Measurements from ENCODE around the gene UNC5A.

UNC5A gene

GRCh38 chr5:176837707-176838115, 27.4 kb downstream of the UNC5A start (continued):
- TF ChIP-seq TOX (CRISPR knock-in tag; IDR thresholded peaks at IDR 0.05; ENCODE audit: borderline replicate concordance) = no peak
- peak; percentile 76 for TF ChIP-seq ISL1 (CRISPR knock-in tag; IDR thresholded peaks at IDR 0.05)

- TF ChIP-seq ZC3H10 (CRISPR knock-in tag; IDR thresholded peaks at IDR 0.05) = no peak
- TF ChIP-seq BACH2 (CRISPR knock-in tag; IDR thresholded peaks at IDR 0.05; ENCODE audit: borderline replicate concordance) = no peak
- TF ChIP-seq CREB5 (CRISPR knock-in tag; IDR thresholded peaks at IDR 0.05; ENCODE audit: low read depth) = no peak
- TF ChIP-seq ZNF70 (CRISPR knock-in tag; IDR thresholded peaks at IDR 0.05) = no peak
- TF ChIP-seq GLIS3 (CRISPR knock-in tag; IDR thresholded peaks at IDR 0.05) = no peak
- TF ChIP-seq ARNTL (CRISPR knock-in tag; IDR thresholded peaks at IDR 0.05; ENCODE audit: borderline replicate concordance, low read depth) = no peak
Measured at GRCh38 chr5:176843673-176844072, 33.3 kb downstream of the UNC5A start.

GRCh38 chr5:176844281-176844680, 33.9 kb downstream of the UNC5A start:
- no peak for ATAC-seq
- TF ChIP-seq PATZ1 (CRISPR knock-in tag; IDR thresholded peaks at IDR 0.05; ENCODE audit: borderline replicate concordance) (no peak), RARB (CRISPR knock-in tag; IDR thresholded peaks at IDR 0.05) (no peak), POU6F1 (CRISPR knock-in tag; IDR thresholded peaks at IDR 0.05; ENCODE audit: borderline replicate concordance, low read depth) (no peak), SNAI2 (CRISPR knock-in tag; IDR thresholded peaks at IDR 0.05) (no peak), ZFP3 (CRISPR knock-in tag; IDR thresholded peaks at IDR 0.05) (no peak), TSHZ2 (CRISPR knock-in tag; IDR thresholded peaks at IDR 0.05) (no peak), ZNF565 (CRISPR knock-in tag; conservative IDR thresholded peaks at IDR 0.05; ENCODE audit: low read depth) (no peak), OSR1 (CRISPR knock-in tag; IDR thresholded peaks at IDR 0.05) (no peak), PPARA (CRISPR knock-in tag; IDR thresholded peaks at IDR 0.05; ENCODE audit: borderline replicate concordance) (no peak), ZNF8 (CRISPR knock-in tag; IDR thresholded peaks at IDR 0.05) (no peak)

More at GRCh38 chr5:176843673-176844072, 33.3 kb downstream of the UNC5A start:
- ATAC-seq = no peak

GRCh38 chr5:176844706-176845391, 34.5 kb downstream of the UNC5A start:
- ATAC-seq = peak; percentile 72
- TF ChIP-seq TOX (CRISPR knock-in tag; IDR thresholded peaks at IDR 0.05; ENCODE audit: borderline replicate concordance) = no peak
- 0 out of 2 replicates have a peak, but pooled peaks have one; percentile 13 for TF ChIP-seq ZNF70 (CRISPR knock-in tag; IDR thresholded peaks at IDR 0.05)
- TF ChIP-seq ZFP3 (CRISPR knock-in tag; IDR thresholded peaks at IDR 0.05) = no peak

GRCh38 chr5:176845392-176845713, 35.0 kb downstream of the UNC5A start:
- no peak; the same call in 1 of the 3 replicates for ATAC-seq
- TF ChIP-seq POU6F1 (CRISPR knock-in tag; IDR thresholded peaks at IDR 0.05; ENCODE audit: borderline replicate concordance, low read depth) (no peak), CSDC2 (CRISPR knock-in tag; IDR thresholded peaks at IDR 0.05) (no peak), TOX (CRISPR knock-in tag; IDR thresholded peaks at IDR 0.05; ENCODE audit: borderline replicate concordance) (no peak), CSRNP3 (CRISPR knock-in tag; IDR thresholded peaks at IDR 0.05) (no peak), TCF4 (CRISPR knock-in tag; IDR thresholded peaks at IDR 0.05; ENCODE audit: borderline replicate concordance) (no peak), CREB5 (CRISPR knock-in tag; IDR thresholded peaks at IDR 0.05; ENCODE audit: low read depth) (no peak), RARB (CRISPR knock-in tag; IDR thresholded peaks at IDR 0.05) (no peak), ZC3H10 (CRISPR knock-in tag; IDR thresholded peaks at IDR 0.05) (no peak), ARNTL (CRISPR knock-in tag; IDR thresholded peaks at IDR 0.05; ENCODE audit: borderline replicate concordance, low read depth) (no peak), ISL1 (CRISPR knock-in tag; IDR thresholded peaks at IDR 0.05) (no peak), ZFP3 (CRISPR knock-in tag; IDR thresholded peaks at IDR 0.05) (no peak), ESRRG (CRISPR knock-in tag; IDR thresholded peaks at IDR 0.05) (no peak), PPARA (CRISPR knock-in tag; IDR thresholded peaks at IDR 0.05; ENCODE audit: borderline replicate concordance) (no peak)

Measured in SK-N-SH treated with all-trans-retinoic acid at 6 μM for 48 hours (cell line).